ENCODE data around the gene NEK9.
A peak's percentile ranks its signal among the peaks of the same experiment; 100 is the strongest.
"Not testable (repeated sequence)": the region's sequence is repeated elsewhere in the genome, so short reads cannot be mapped to it uniquely, and the experiment has no call there.

Gene NEK9

DNA sequence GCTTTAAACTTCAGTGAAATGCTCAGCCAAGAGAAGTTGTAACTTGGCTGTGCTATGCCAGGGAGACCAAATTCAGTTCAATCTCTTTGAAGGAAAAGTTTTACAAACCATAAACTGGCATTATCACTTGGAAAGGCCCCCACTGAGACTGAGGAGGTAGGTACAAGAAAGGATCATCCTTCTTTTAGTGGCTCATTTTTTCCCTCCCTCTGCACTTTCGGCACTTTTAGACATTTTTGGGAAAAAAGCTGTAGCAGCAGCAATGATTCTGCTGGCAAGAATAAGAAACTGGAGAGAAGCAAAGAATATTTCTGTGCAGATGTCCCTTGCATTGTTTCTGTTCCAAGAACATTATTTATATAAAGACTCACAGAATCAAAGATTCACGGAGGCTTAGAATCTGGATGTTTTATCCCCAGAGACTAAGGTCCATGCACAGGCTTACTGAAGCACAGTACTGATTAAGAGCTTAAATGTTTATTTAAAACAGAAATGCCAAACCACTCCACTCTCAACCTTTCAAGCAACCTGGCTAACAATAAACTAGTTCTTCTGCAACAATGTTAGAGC lies 45.1 kb downstream of the NEK9 start:
- intact Hi-C loops (cut with DNase I) = loop anchor here (5.0 kb wide), 1 partner anchor 134 kb away; no protein-coding TSS in a partner anchor
- DNase-seq = no peak

DNA sequence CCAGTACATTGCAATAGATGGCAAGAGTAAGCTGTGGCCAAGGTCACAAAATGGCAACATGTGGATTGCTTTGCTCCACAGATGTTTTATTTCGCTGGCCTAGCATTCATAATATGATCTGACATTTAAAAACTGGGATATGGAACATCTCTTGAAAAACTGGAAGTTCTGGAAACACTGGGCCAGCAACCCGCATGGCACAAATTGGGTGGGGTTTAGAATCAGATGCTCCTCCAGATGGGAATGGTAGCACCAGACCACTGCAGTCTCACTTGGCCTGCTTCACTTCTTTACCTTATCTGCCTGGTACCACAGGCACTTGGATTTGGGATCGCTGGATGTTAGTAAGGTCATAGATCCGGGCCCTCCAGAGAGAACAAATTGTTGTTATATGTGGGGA lies 47.3 kb downstream of the NEK9 start:
- intact Hi-C loops (cut with DNase I) = no loop called here
- no peak for DNase-seq

DNA sequence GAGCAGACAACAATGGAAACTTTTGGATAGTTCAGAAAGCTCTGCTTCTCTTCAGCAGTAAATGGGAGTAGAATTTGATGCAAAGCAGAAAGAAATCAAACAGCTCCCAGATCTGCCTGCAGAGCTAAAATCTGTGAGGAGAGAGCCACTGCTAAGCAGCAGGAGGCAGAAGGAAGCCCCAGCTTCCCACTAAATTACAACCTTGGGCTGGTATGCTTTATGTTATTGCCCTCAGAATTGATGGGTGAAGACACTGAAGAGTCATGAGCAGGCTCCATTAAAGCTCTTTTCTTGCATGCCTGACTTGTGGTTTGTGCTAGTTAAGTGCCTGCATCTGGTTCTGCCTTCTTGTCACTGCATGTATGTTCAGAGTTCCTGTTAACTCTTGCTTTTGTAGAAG lies 49.1 kb downstream of the NEK9 start:
- DNase-seq = no peak

DNA sequence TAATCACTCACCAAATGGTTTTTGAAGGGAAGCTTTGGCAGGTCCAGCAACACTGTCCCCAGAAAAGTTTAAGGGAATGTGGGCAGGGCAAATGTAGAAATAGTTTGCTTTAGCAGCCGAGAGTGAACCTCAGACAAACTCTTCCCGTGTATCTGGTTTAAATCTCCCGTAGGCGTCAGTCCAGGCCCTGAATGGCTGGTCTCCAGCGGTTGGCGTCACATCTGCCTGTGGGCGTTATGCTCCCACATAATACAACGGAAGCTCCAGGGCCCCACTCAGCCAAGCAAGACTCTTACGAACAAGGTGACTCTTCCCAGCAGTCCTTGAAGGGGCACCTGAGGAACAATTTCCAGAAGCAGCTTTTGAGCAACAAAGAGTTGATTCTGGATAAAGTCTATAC lies 56.5 kb downstream of the NEK9 start:
- intact Hi-C loops (cut with DNase I) = no loop called here
- no peak for DNase-seq

More for the DNA sequence above, 49.1 kb downstream of the NEK9 start:
- intact Hi-C loops (cut with DNase I) = no loop called here

DNA sequence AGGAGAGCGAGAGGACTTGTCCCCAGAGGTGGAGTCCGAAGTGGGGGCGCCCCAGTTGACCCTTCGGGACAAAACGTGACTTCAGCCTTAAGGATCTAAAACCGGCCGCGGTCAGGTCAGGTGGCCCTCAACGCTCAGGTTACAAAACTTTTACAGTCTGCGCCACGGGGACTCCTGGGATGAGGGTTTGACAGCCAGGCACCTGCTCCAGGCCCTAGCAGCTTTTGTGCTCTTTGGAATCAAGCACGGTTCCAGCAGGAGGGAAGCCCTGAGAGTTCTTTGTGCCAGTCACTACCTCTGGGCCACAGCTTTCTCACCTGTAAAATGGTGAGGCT lies 57.1 kb downstream of the NEK9 start:
- DNase-seq = peak in 1 of 42 donors; percentile 26
- intact Hi-C loops (cut with DNase I) = loop anchor here (10.0 kb wide), 1 partner anchor 65 kb away; the partner anchor contains the start of gene EIF2B2

DNA sequence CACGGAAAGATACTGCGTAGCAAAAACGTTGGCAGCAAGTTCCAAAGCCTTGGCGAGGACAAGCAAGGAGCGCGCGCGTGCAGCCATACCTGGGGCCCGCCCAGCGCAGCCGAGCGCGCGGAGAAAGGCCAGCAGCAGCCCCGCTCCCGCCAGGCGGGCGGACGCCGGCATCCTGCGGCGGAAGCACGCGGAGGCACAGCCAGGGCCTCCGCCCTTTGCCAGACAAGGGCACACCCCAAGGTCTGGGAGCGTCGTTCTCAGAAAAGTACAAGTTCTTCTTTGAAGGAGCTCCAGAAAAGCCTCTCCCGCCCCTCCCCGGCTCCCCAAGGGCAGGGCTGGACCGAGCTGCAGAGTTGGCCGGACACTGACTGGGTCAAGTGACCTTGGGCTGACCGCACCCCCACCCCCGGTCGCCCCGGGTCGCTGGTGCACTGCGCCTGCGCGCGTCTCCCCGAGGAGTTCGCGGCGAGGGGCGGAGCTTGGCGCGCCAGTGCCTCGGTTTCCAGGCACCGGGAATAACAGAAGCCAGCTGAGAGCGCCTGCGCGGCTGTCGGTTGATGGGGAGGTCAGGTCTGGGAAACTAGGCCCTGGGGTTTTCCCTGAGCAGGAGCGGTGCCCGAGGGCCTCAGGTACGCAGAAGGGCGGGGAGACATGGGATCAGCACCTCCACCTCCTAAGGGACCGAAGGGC lies 57.6 kb downstream of the NEK9 start, which contains the start of gene ZC2HC1C:
Gene ZC2HC1C (plus strand): TSS at position 521 of the 690 bp plus-strand sequence. CDS start 933 bp downstream, outside the sequence.
- intact Hi-C loops (cut with DNase I) = loop anchor here (10.0 kb wide), 1 partner anchor 64 kb away; the partner anchor contains the start of gene EIF2B2
- DNase-seq = peak; percentile 89 to 99 (median 96)

DNA sequence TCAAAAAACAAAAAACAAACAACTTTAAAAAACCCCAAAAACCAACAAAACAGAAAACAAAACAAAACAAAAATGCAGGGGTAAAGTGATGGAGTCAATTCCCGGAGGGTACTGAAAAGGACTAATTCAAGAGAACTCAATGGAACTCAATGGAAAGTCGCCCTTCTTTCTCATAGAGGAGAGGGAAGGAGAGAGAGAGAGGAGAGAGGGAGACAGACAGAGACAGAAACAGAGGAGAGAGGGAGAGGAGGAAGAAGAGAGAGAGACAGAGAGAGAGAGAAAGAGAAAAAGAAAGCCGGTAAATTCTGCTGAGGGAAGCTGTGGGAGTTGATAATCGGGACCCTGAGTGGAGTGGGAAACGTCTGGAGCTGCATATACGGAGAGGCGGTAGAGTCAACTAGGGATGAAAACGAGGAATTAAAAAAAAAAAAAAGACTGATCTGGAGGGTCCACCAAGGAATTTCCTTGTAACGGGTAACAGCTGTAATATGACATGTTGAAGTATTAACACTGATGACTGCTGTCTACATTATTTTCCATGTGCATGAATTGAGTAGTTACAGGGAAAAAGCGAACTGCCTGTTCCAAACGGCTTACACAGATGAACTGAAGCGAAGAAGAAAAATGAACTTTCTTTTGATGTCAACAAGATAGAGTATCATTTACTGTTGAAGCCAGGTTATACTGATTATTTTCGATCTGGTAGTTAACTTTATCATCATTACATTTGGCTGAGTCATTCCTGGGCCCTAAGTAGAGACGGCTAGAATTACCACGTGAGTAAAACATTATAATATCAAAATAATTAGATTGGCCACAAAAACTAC lies 58.3 kb downstream of the NEK9 start:
- peak in 1 of 42 donors; percentile 22 for DNase-seq
- intact Hi-C loops (cut with DNase I) = loop anchor here (10.0 kb wide), 1 partner anchor 64 kb away; the partner anchor contains the start of gene EIF2B2

DNA sequence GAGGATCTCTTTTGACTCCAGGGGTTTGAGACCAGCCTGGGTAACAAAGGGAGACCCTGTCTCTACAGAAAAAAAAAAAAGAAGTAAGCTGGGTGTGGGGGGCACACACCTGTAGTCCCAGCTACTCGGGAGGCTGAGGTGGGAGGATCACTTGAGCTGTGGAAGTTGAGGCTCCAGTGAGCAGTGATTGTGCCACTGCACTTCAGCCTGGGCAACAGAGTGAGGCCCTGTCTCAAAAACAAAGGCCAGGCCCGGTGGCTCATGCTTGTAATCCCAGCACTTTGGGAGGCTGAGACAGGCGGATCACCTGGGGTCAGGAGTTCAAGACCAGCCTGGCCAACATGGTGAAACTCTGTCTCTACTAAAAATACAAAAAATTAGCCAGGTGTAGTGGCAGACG lies 59.1 kb downstream of the NEK9 start:
- intact Hi-C loops (cut with DNase I) = loop anchor here (10.0 kb wide), 1 partner anchor 63 kb away; the partner anchor contains the start of gene EIF2B2

DNA sequence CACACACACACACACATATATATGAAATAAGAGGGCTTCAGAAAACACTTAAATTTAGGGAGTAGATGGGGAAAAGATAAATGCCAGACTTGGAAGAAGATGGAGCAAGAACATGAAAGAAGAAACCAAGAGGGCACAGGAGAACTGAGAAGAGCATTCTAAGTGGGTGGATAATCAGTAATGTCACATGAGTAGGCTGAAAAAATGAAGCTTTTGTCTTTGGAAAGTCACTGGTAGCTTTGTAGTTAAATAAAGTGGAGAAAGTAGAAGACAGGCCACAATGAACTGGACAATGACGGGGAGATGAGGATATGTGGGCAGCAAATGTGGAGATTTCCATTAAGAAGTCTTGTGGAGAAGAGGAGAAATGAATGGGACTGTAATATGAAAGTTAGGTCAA lies 59.6 kb downstream of the NEK9 start:
- intact Hi-C loops (cut with DNase I) = loop anchor here (10.0 kb wide), 1 partner anchor 62 kb away; the partner anchor contains the start of gene EIF2B2
- DNase-seq = no peak

More for the DNA sequence above, 59.1 kb downstream of the NEK9 start:
- not testable (repeated sequence) for DNase-seq

DNA sequence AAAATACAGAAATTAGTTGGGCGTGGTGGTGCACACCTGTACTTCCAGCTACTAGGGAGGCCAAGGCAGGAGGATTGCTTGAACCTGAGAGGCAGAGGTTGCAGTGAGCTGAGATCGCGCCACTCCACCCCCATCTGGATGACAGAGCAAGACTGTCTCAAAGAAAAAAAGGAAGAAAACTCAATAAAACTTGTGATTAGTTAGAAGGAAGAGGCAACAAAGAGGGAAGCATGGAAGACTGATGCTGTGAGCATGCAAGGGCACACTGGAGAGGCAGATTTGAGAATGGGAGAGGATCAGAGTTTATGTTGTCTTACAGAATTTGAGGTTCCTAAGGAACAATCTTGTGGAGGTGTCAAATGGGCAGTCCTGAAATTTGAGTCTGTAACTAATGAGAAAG lies 60.2 kb downstream of the NEK9 start:
- intact Hi-C loops (cut with DNase I) = loop anchor here (10.0 kb wide), 1 partner anchor 62 kb away; the partner anchor contains the start of gene EIF2B2
- DNase-seq = no peak

DNA sequence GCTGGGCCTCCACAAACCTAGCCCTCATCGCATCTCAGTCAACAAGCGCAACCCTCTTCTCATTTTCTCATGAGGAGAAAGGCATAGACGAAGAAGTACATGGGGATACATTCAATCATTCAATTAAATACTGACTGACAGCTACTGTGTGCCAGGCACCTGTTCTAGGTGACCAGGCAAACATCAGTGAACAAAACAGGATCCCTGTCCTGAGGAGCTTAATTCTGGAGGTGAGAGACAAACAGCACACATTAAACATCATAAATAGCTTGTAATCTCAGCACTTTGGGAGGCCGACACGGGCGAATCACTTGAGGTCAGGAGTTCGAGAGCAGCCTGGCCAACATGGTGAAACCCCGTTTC lies 62.7 kb downstream of the NEK9 start:
- no peak for DNase-seq
- intact Hi-C loops (cut with DNase I) = loop anchor here (10.0 kb wide), 1 partner anchor 59 kb away; the partner anchor contains the start of gene EIF2B2

DNA sequence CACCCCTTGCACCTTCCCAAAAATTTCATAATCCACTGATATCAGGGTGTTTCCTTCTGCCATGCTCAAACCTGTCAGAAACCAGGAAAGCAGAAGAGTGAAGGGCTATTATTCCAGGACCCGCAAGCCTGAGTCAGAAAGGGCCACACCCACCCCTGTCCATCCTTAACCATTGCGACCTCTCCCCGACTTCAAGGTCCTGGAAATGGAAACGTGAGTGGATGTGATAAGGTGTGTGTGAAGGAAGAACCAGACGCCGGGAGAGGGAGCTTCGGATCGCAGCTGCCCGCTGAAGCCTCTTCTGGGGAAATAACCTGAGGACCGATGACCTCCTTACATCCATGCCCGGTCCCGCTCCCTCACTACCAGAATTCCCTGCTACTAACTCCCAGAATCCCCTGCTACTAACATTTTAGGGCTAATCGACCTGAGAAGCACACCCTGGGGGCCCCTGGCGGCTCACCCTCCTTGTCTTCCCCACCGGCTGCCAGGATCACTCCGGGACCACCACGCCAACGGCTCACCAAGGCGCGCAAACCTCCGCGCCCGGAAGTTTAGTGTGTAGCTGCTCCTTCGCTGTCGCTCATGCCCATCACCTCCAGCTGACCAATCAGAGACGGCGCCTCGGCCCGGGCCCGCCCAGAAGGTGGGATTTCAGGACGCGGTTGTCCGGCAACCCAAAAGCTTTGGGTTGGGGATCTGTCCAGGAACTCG lies 63.2 kb downstream of the NEK9 start, which contains the start of gene ACYP1:
Gene ACYP1 (minus strand): TSS at position 534 of the 714 bp plus-strand sequence. CDS start 471 bp downstream, at position 63.
- peak; percentile 88 to 97 (median 94) for DNase-seq
- intact Hi-C loops (cut with DNase I) = loop anchor here (10.0 kb wide), 1 partner anchor 59 kb away; the partner anchor contains the start of gene EIF2B2

DNA sequence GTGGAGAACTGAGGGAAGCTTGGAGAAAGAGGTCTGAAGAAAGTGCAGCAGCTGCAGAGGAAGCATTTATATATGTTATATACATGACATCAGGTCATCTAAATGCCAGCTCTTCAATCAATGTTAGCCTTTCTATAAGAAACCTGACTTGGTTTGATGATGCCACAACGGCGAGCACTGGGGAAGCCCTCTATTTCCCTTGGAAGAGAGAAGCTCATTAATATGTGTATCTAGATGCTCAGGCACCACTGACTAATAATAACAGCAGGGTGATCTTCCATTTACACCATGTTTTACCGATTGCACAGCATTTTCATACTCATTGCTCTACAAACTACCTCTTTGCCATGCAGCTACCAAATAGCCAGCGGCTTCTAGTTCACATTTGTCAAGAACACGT lies 63.8 kb downstream of the NEK9 start:
- intact Hi-C loops (cut with DNase I) = loop anchor here (10.0 kb wide), 1 partner anchor 58 kb away; the partner anchor contains the start of gene EIF2B2
- no peak for DNase-seq

DNA sequence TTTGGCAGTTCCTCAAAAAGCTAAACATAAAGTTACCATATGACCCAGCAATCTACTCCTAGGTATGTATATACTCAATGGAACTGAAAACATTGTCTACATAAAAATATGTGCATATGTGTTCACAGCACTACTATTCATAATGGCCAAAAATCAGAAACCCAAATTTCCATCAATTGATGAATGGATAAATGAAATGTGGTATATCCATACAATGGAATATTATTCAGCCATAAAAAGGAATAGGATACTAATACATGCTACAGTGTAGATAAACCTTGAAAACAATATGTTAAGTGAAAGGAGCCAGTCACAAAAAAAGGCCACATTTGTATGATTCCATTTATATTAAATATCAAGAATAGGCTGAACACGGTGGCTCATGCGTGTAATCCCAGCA lies 66.4 kb downstream of the NEK9 start:
- no peak for DNase-seq
- intact Hi-C loops (cut with DNase I) = loop anchor here (10.0 kb wide), 1 partner anchor 56 kb away; the partner anchor contains the start of gene EIF2B2

DNA sequence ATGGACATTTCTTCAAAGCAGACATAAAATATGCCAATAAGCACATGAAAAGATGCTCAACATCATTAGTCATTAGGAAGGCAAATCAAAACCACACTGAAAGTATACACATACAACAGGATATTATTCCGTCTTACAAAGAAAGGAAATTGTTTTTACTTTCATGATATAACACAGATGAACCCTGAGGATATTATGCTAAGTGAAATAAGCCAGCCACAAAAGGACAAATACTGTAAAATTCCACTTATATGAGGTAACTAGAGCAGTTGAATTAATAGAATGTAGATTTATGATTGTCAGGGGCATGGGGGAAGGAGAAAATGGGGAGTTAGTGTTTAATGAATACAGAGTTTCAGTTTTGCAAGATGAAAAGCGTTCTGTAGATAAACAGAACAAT lies 67.2 kb downstream of the NEK9 start:
- intact Hi-C loops (cut with DNase I) = loop anchor here (10.0 kb wide), 1 partner anchor 55 kb away; the partner anchor contains the start of gene EIF2B2
- no peak for DNase-seq

DNA sequence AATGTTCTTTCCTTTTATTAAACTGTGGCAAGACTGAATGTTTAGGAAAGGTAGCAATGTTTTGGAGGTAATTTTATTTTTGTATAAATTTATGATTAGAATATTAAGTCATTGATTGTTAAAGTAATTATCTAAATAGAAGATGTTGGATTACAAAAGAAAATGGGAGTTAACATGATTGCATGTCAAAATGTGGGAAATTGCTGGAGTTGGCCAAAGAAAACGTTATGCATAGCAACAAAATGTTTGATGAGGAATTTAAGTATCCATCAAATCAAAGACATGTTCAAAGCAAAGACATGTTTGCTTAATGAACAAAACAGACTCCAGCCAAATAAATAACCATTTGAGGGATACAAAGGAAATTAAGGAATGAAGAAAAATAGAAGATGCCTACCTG lies 72.4 kb downstream of the NEK9 start:
- intact Hi-C loops (cut with DNase I) = no loop called here
- DNase-seq = no peak

DNA sequence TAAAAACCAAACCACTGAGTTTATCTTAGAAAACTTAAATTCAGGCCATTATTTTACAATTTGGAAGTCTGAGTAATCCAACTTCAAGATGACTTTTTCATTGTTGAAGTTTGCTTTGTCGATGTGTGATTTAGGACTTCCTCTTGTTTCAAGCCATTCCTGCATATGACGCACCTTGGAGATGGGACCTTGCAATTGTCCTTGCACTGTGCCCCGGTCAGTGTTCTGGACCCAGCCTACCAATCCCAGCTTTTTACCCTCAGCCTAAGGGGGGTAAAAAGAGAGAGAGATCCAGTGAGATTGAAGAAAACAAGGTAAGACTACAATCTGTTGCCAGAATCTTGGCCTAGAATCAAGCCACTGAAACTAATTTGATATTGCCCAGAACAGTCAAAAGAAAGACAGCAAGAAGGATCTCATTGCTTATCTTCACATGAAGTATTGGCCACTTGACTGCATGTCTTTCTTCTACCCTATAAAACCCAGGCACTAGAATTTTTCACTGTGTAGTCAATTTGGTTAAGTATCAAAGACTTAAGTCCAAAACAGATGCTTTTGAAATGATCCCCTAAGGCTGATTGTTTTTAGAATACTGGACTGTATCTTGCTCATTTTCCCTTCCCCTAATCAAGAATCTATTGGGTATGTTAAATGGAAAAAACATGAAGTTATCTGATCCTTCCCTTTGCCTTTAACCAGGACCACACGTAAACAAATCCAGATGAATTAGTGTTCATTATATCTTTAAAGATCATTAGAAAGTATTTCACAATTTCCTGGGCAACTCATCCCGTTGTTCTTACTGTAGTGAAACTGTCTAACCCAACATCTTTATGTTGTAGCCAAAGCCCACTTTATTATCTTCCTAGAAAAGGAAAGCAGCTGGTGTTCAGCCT lies 73.2 kb downstream of the NEK9 start:
- intact Hi-C loops (cut with DNase I) = no loop called here
- no peak for DNase-seq

DNA sequence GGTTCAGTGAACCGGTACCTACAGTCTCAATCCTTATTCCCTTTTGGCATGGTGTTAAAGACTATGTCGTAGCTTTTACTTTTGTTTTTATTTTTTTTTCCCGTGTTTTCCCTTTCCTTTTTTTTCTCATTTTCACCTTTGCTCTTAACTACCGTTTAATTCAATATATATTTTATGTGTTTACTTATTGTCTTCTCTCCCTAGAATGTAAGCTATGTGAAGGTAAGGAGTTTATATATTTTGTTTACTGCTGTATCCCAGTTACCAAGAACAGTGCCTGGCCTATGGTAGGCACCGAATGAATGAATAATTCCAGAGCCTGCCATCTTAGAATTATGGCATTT lies 75.3 kb downstream of the NEK9 start:
- DNase-seq = no peak
- intact Hi-C loops (cut with DNase I) = no loop called here
